CD14-positive monocyte (primary cell): ENCODE results near the gene P2RY11. TPM values are rescaled to one million over a fixed set of nuclear protein-coding genes. Genes with fewer than 3 reads are reported as not detected.

Experiments
- DNase-seq, 3 donors: peaks; one replicate each; pipeline ENCODE4 v3.0.0-alpha.2; 2011 to 2022
- H2AFZ ChIP-seq: 2 replicates; pipeline ENCODE4 v1.6.0; 2012; ENCODE audit warnings: mild to moderate bottlenecking, low read depth, low read length, inconsistent platforms; ENCODE audit not compliant: insufficient read depth, poor library complexity, severe bottlenecking
- H3K27ac ChIP-seq, 2 donors: 1 replicate in 1 of 2; 2 replicates in 1 of 2; pipeline ENCODE4 v1.5.1; 2012 to 2013; ENCODE audit warnings: low read length in 2 of 2, control low read depth in 1 of 2, inconsistent platforms in 1 of 2, low read depth in 1 of 2, mild to moderate bottlenecking in 1 of 2
- H3K27me3 ChIP-seq, 2 donors: one replicate each; pipeline versions ENCODE4 v1.6.0 to v1.6.1; 2011 to 2013; ENCODE audit warnings: low read length in 2 of 2; ENCODE audit not compliant: control insufficient read depth in 2 of 2, insufficient read depth in 2 of 2
- H3K36me3 ChIP-seq, 2 donors: replicated peaks in 1 of 2; 1 replicate in 1 of 2; 2 replicates in 1 of 2; pipeline versions ENCODE4 v1.5.1 to v1.6.1; 2012 to 2013; ENCODE audit warnings: low read length in 2 of 2, control low read depth in 1 of 2, inconsistent platforms in 1 of 2, mild to moderate bottlenecking in 1 of 2; ENCODE audit not compliant: insufficient read depth in 2 of 2, control insufficient read depth in 1 of 2
- H3K4me1 ChIP-seq, 2 donors: 1 replicate in 1 of 2; 2 replicates in 1 of 2; pipeline versions ENCODE4 v1.5.1 to v1.6.1; 2012 to 2013; ENCODE audit warnings: low read length in 2 of 2, control low read depth in 1 of 2, inconsistent platforms in 1 of 2, mild to moderate bottlenecking in 1 of 2, moderate library complexity in 1 of 2; ENCODE audit not compliant: insufficient read depth in 2 of 2, control insufficient read depth in 1 of 2
- H3K4me2 ChIP-seq: replicated peaks from 2 replicates; pipeline ENCODE3; 2012; ENCODE audit warnings: low read length, moderate library complexity, mild to moderate bottlenecking; ENCODE audit not compliant: poor library complexity, severe bottlenecking; ENCODE audit errors: extremely low read depth
- H3K4me3 ChIP-seq, 3 experiments: fragments of 200-600 bp in 1 of 3; sonication (generic) in 1 of 3; replicated peaks in 1 of 3; 1 replicate in 2 of 3; 2 replicates in 1 of 3; pipeline ENCODE4 v1.5.1; 2011 to 2013; ENCODE audit warnings: low read length in 3 of 3, mild to moderate bottlenecking in 3 of 3, control low read depth in 2 of 3, low read depth in 2 of 3, inconsistent platforms in 1 of 3, moderate library complexity in 1 of 3
- H3K79me2 ChIP-seq: 2 replicates; pipeline ENCODE4 v1.6.0; 2012; ENCODE audit warnings: mild to moderate bottlenecking, control low read depth, inconsistent platforms, low read length, moderate library complexity; ENCODE audit not compliant: insufficient read depth
- H3K9ac ChIP-seq: 2 replicates; pipeline ENCODE4 v1.6.0; 2017; ENCODE audit warnings: low read length, mild to moderate bottlenecking; ENCODE audit not compliant: insufficient read depth, poor library complexity, severe bottlenecking
- H3K9me3 ChIP-seq, 2 donors: replicated peaks in 1 of 2; 1 replicate in 1 of 2; 2 replicates in 1 of 2; pipeline versions ENCODE4 v1.5.1 to v1.6.1; 2012 to 2013; ENCODE audit warnings: low read length in 2 of 2, control low read depth in 1 of 2; ENCODE audit not compliant: control insufficient read depth in 1 of 2, insufficient read depth in 1 of 2
- H4K20me1 ChIP-seq: 2 replicates; pipeline ENCODE4 v1.6.0; 2012; ENCODE audit warnings: mild to moderate bottlenecking, low read length, control low read depth, moderate library complexity; ENCODE audit not compliant: insufficient read depth
- H3K27ac Mint-ChIP-seq, 7 donors: one replicate each; pipeline ENCODE4 v1.8.0; 2020; ENCODE audit warnings: mild to moderate bottlenecking in 7 of 7, mixed read lengths in 7 of 7, moderate library complexity in 6 of 7, inconsistent platforms in 2 of 7
- H3K27me3 Mint-ChIP-seq, 3 donors: one replicate each; pipeline ENCODE4 v1.8.0; 2021 to 2022; ENCODE audit warnings: low read depth in 3 of 3, mild to moderate bottlenecking in 3 of 3, mixed read lengths in 3 of 3, moderate library complexity in 3 of 3, inconsistent platforms in 1 of 3
- H3K36me3 Mint-ChIP-seq, 2 donors: one replicate each; pipeline ENCODE4 v1.8.0; 2020; ENCODE audit warnings: mixed read lengths in 2 of 2, inconsistent platforms in 1 of 2, mild to moderate bottlenecking in 1 of 2
- H3K4me1 Mint-ChIP-seq: one replicate; pipeline ENCODE4 v1.8.0; 2020; ENCODE audit warnings: mild to moderate bottlenecking, mixed read lengths
- H3K4me3 Mint-ChIP-seq, 2 donors: one replicate each; pipeline ENCODE4 v1.8.0; 2020; ENCODE audit warnings: mild to moderate bottlenecking in 2 of 2, mixed read lengths in 2 of 2, moderate library complexity in 1 of 2
- H3K9me3 Mint-ChIP-seq, 7 donors: one replicate each; pipeline ENCODE4 v1.8.0; 2020 to 2022; ENCODE audit warnings: mixed read lengths in 7 of 7, mild to moderate bottlenecking in 6 of 7, moderate library complexity in 6 of 7, inconsistent platforms in 2 of 7
- CTCF ChIP-seq: fragments of 200-600 bp; IDR thresholded peaks from one replicate; pipeline ENCODE4 v1.8.0; 2022; ENCODE audit warnings: antibody characterized with exemption, mild to moderate bottlenecking
- WGBS: methylation state at CpG from one replicate; pipeline ENCODE4 v1.1.5; 2013; ENCODE audit warnings: missing lambda C conversion rate; ENCODE audit not compliant: insufficient coverage; 5-methylcytosine and 5-hydroxymethylcytosine counted together
- intact Hi-C, 2 donors: fragments of 100-400 bp; cut with micrococcal nuclease; formaldehyde crosslinking; loops; one replicate each; pipeline versions ENCODE4 v1.15.0 to v1.15.1; 2023
- polyA plus RNA-seq, 3 donors: library from polyadenylated mRNA; depleted of rRNA in 1 of 3; unstranded in 2 of 3; stranded (reverse) in 1 of 3; fragments of 300-500 nt in 2 of 3; fragments of >200 nt in 1 of 3; fragmentation: Illumina TruSeq in 2 of 3; gene quantifications; 1 replicate in 2 of 3; 2 replicates in 1 of 3; pipeline ENCODE4 v1.2.3, GENCODE V29; 2012 to 2021

Gene P2RY11
- polyA plus RNA-seq, 3 donors = 0.50 to 10.0 (median 0.69) TPM

GRCh38 chr19:10086591-10087192 lies 24.8 kb upstream of the P2RY11 start:
- Histone ChIP-seq H3K9me3 (no peaks in the 10 kb centered on the region), H3K27me3 (no peaks in the 10 kb centered on the region), H3K9ac (peak overlapping the region; percentile 80), H3K79me2 (no peaks in the 10 kb centered on the region), H3K4me3 (peak overlapping the region; percentile 89 to 95 (median 89)), H3K4me1 (peaks cover 9 to 20% of the 10 kb centered on the region in 2 donors), H3K36me3 (peaks cover 21 to 28% of the 10 kb centered on the region in 2 donors), H4K20me1 (peaks cover 12% of the 10 kb centered on the region), H3K27ac (peak overlapping the region in 1 of 2 donors; percentile 78), H3K4me2 (peak overlapping the region; percentile 87), H2AFZ (peak overlapping the region; percentile 90)
- WGBS = 1% methylated on average over 18 of the region's 43 CpGs
- Mint-ChIP-seq H3K27ac (peak overlapping the region in 3 of 7 donors; percentile 54 to 77 (median 55)), H3K36me3 (peaks cover 21 to 24% of the 10 kb centered on the region in 2 donors), H3K9me3 (peaks cover 0 to 1% (median 0%) of the 10 kb centered on the region in 7 donors), H3K4me3 (peak overlapping the region; percentile 85 to 86), H3K27me3 (peaks cover 5 to 8% (median 7%) of the 10 kb centered on the region in 3 donors), H3K4me1 (peaks cover 7% of the 10 kb centered on the region)
- intact Hi-C loops = no loop called here
- no peak for TF ChIP-seq CTCF
- no peak for DNase-seq

- intact Hi-C loops = no loop called here
- peak overlapping the region in 4 of 7 donors; percentile 35 to 58 (median 54) for H3K27ac Mint-ChIP-seq
- Histone ChIP-seq H3K27ac (no peak overlapping the region), H4K20me1 (peaks cover 12% of the 10 kb centered on the region), H3K9me3 (no peaks in the 10 kb centered on the region), H3K36me3 (peaks cover 29 to 35% of the 10 kb centered on the region in 2 donors), H3K79me2 (no peaks in the 10 kb centered on the region), H3K27me3 (no peaks in the 10 kb centered on the region), H3K4me3 (peak overlapping the region in 2 of 3 experiments; percentile 89 to 95), H3K9ac (peak overlapping the region; percentile 80), H3K4me1 (peaks cover 9 to 20% of the 10 kb centered on the region in 2 donors), H3K4me2 (peak overlapping the region; percentile 87), H2AFZ (no peak overlapping the region)
- peaks cover 7% of the 10 kb centered on the region for H3K4me1 Mint-ChIP-seq
- 84% methylated on average over 8 of the region's 18 CpGs for WGBS
- no peak for TF ChIP-seq CTCF
- peaks cover 0 to 1% (median 0%) of the 10 kb centered on the region in 7 donors for H3K9me3 Mint-ChIP-seq
- DNase-seq = no peak
- peak overlapping the region; percentile 16 to 85 for H3K4me3 Mint-ChIP-seq
- H3K36me3 Mint-ChIP-seq = peaks cover 27 to 32% of the 10 kb centered on the region in 2 donors
- peaks cover 4 to 5% (median 4%) of the 10 kb centered on the region in 3 donors for H3K27me3 Mint-ChIP-seq
Measured at GRCh38 chr19:10087296-10088061, 24.0 kb upstream of the P2RY11 start.
